ENCODE measurements around the gene CDH4.

CDH4 gene

GRCh38 chr20:61518424-61518951, 266.4 kb downstream of the CDH4 start:
- DNase-seq (ENCODE audit: low read depth in 2 of 2), result no peak

- DNase-seq (ENCODE audit: low read depth in 2 of 2), result no peak
These were observed 267.4 kb downstream of the CDH4 start for GRCh38 chr20:61519488-61519887.

- no peak for DNase-seq (ENCODE audit: low read depth in 2 of 2)
These were observed 268.2 kb downstream of the CDH4 start for GRCh38 chr20:61520076-61520892.

GRCh38 chr20:61520893-61521460, 268.9 kb downstream of the CDH4 start:
- DNase-seq (ENCODE audit: low read depth in 2 of 2), result no peak

- DNase-seq (ENCODE audit: low read depth in 2 of 2), result no peak
These were observed 269.8 kb downstream of the CDH4 start for GRCh38 chr20:61521687-61522420.

- no peak for DNase-seq (ENCODE audit: low read depth in 2 of 2)
These were observed 270.5 kb downstream of the CDH4 start for GRCh38 chr20:61522498-61523090.

- DNase-seq (ENCODE audit: low read depth in 2 of 2), result no peak
These were observed 271.1 kb downstream of the CDH4 start for GRCh38 chr20:61523145-61523544.

GRCh38 chr20:61524951-61525666, 273.0 kb downstream of the CDH4 start:
- DNase-seq (ENCODE audit: low read depth in 2 of 2), result no peak

- DNase-seq (ENCODE audit: low read depth in 2 of 2), result no peak
These were observed 273.8 kb downstream of the CDH4 start for GRCh38 chr20:61525781-61526431.

- DNase-seq (ENCODE audit: low read depth in 2 of 2), result no peak
These were observed 274.8 kb downstream of the CDH4 start for GRCh38 chr20:61526907-61527306.

GRCh38 chr20:61527626-61528025, 275.6 kb downstream of the CDH4 start:
- no peak for DNase-seq (ENCODE audit: low read depth in 2 of 2)

GRCh38 chr20:61528591-61528990, 276.5 kb downstream of the CDH4 start:
- no peak for DNase-seq (ENCODE audit: low read depth in 2 of 2)

GRCh38 chr20:61529354-61529753, 277.3 kb downstream of the CDH4 start:
- no peak for DNase-seq (ENCODE audit: low read depth in 2 of 2)

GRCh38 chr20:61531553-61532345, 279.7 kb downstream of the CDH4 start:
- DNase-seq (ENCODE audit: low read depth in 2 of 2), result no peak

GRCh38 chr20:61532736-61533135, 280.7 kb downstream of the CDH4 start:
- DNase-seq (ENCODE audit: low read depth in 2 of 2), result no peak

- DNase-seq (ENCODE audit: low read depth in 2 of 2), result no peak
These were observed 281.2 kb downstream of the CDH4 start for GRCh38 chr20:61533231-61533631.

- no peak for DNase-seq (ENCODE audit: low read depth in 2 of 2)
These were observed 282.3 kb downstream of the CDH4 start for GRCh38 chr20:61534346-61534745.

- DNase-seq (ENCODE audit: low read depth in 2 of 2), result no peak
These were observed 283.0 kb downstream of the CDH4 start for GRCh38 chr20:61535091-61535490.

- no peak for DNase-seq (ENCODE audit: low read depth in 2 of 2)
These were observed 283.5 kb downstream of the CDH4 start for GRCh38 chr20:61535536-61535935.

- DNase-seq (ENCODE audit: low read depth in 2 of 2), result no peak
These were observed 283.9 kb downstream of the CDH4 start for GRCh38 chr20:61535956-61536355.
